NT2/D1 (cell line): Measurements from ENCODE around the gene SPHK1.

Experiments used
- SUZ12 ChIP-seq: IDR thresholded peaks from 2 replicates; pipeline ENCODE4 v1.6.1; 2011; ENCODE audit not compliant: insufficient read length, insufficient read depth; ENCODE audit errors: extremely low read depth
- YY1 ChIP-seq: IDR thresholded peaks from 2 replicates; pipeline ENCODE4 v1.6.1; 2011; ENCODE audit not compliant: insufficient read length, insufficient read depth
- ZNF274 ChIP-seq: IDR thresholded peaks from 2 replicates; pipeline ENCODE4 v1.6.1; 2011; ENCODE audit warnings: mild to moderate bottlenecking, low read depth, low read length

GRCh38 chr17:76365256-76365903 lies 19.0 kb upstream of the SPHK1 start:
- TF ChIP-seq YY1 (no peak), ZNF274 (no peak), SUZ12 (no peak)
